Cerebellar cortex (tissue), 1 donor: ENCODE results near the gene MAP3K4.

Experiments
- DNase-seq: peaks from one replicate; pipeline ENCODE4 v3.0.0-alpha.2; 2015; ENCODE audit warnings: low spot score

MAP3K4 gene

DNA sequence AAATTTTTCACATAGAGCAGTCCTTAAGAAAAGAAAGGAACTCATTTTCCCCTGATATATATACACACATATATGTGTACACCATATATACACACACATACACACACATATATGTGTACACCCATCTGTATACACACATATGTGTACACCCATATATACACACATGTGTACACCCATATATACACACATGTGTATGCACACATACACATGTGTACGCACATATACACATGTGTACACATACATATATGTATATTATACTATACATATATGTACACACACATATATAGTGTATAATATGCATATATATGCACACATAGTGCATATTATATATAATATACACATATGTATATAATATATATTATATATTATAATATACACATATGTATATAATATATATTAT, 9.1 kb downstream of the MAP3K4 start:
- no peak for DNase-seq

DNA sequence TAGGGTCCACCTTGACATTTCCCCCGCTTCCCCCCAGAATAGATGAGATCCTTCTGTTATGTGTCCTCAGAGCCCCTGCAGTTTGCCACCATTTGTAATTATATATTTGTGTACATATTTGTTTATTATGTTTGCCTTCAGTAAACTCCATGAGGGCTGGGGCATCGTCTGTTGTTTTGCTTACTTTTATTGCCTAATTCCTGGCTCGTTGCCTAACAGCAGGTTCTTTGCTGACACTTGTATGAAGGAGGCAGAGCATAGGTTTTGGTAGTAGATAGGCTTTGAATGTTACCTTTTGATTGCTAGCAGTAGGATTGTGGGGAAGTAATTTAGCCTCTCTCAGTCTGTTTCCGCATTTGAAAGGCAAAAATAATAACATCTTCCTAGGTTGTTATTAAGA, 9.9 kb downstream of the MAP3K4 start:
- no peak for DNase-seq

DNA sequence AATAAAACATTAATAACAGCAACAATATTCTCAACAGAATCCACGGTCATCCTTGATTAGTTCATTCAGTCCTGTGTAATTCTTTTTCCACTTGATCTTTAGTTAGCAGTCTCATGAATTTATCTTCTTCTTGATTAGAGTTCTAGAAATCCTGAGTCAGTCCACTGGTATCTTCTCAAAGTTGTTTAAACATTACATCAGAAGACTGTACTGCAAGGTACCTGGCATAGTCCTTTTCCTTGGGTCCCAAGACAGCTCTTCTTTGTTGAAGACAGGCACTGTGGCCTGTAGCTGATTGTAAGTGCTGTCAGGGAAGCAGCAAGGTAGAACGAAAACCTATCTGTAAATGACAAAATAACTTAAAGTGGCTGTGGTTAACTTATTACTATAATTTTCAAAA, 11.8 kb downstream of the MAP3K4 start:
- DNase-seq: no peak

DNA sequence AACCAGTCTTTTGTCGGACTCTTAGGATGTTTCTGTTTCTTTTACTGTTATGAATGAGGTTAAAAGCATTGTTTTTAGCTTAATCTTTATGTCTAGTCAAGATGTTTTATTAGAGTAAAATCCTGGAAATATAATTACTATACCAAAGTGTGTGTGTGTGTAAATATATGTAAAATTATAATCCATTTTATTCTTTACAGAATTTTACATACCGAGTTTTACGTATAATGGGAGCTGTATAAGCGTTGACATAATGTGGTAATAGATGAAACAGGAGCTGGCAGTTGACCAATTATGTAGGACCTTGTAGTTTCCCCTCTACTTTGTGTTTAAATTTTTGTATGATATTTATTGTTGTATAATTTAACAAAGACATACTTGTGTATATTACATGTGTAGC, 16.7 kb downstream of the MAP3K4 start:
- no peak for DNase-seq

DNA sequence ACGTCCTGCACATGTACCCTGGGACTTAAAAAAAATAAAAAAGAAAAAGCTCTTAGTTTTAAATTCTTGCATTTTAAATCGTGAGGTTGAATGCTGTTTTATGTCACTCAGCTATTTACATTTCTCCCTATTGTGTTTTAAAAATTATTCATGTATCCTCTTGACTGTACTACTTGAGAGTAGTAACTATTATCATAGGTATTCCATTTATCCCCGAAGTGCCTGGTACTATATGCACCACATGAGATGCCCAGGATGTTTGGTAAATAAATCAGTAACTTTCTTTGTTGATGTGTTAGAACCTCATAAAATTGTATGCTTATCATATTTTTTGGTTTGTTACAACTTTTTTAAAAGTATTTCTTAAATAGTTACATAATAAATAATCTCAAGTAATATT, 18.4 kb downstream of the MAP3K4 start:
- DNase-seq: no peak

DNA sequence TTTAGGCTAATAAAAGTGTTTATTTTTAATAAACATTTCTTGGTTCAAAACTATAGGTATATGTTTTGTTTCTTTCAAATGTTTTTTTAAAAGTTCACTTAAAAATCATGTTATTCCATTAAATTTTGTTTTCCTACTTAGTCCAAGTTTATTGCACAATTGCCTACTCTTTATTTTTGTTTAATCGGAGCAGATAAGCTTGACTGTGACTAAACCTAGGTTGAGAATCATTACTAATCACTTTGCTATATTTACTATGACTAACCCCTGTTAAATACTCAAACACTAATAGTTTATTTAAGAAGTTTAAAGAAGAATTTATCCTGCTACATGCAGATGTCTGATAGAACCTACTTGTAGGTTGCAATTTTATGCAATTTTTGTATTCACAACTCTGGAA, 18.8 kb downstream of the MAP3K4 start:
- no peak for DNase-seq

DNA sequence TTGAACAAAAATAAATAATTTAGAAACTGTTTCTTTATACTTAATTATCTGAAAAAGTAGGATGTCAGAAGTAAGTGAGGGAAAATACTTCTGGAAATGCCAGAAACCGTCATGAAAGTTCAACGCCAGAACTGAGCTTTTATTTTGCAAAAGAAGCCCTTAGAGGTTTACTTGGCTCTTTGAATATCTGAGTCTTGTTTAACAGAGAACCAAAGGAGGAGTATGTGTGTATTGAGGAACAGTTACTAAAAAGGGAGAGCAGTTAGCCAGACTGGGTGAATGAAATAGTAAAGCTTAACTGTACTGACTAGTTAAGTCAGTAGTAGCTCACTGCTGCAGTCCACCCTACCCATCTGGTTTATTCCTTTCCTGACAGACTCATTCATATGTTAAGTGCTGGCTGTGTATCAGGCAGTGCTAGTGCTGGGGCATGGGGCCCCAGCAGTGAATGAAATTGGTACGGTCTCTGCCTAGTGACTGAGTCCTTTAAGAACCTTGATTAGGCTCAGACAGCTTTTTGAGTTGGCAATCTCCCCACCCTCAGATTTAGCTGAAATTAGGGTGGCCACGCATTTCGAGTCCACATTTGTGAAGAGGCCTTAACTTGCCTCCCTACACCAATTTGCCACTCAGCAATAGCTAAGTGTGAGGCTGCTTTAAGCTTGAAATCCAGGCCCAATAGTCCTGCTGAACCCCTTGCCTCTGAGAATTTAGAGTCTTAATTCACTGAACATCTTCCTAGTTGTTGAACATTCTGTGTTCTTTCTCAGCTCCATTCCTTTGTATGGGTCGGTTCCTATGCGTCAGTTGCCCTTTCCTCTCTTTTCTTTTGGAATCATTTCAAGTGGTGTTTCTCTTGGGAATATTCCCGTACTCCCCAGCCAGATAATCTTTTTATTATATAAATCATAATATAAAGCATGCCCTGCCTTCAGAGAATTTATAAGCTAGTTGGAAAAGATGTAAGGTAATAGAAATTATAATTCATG, 20.2 kb downstream of the MAP3K4 start:
- no peak for DNase-seq

DNA sequence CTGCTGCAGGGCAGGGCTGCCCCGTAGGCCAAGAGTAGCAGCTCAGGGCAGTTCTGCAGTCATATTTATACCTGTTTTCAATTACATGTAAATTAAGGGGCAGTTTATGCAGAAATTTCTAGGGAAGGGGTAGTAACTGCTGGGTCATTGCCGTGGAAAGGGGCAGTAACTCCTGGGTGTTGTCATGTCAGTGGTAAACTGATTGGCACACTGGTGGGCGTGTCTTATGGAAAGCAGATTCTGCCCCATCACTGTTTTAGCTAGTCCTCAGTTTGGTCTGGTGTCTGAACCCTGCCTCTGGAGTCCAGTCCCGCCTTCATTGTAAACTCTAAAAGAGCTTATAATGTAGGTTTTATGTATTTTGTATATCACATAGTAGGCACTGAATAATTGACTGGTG, 22.1 kb downstream of the MAP3K4 start:
- no peak for DNase-seq

DNA sequence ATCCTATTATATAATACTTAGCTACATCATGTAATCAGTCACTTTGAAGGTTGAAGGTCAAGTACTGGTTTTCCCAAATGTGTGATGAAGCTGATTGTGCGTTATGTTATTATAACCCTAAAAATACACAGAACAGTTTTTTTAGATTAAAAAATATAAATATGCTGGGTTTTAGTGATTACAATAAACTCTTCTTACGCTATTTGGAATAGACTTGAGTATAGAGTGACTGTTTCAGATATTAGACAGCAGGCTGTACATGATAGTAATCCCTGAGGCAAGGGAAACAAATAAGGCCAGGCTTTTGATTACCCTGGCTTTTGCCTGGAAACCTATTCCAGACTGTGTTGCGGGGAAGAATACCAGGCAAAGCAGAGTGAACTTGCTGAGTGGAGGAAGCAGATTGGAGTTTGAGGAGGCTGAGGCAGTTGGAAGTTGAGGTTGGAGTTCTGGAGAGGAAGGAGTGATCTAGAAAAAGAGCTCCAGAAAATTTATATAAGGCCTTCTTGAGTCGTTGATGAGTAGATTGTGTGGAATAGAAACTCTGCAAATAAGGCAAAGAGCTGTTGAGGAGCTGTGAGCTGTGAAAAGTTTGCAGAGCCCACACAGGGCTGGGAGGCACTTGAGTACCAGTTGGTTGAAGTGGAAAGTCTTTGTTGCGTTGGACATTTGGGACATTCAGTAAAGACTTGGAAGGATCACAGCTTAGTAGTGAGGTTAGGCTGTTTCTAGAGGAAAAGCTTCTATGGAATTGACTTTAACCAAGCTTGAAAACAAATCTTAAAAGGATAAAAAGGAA, 26.4 kb downstream of the MAP3K4 start:
- no peak for DNase-seq

DNA sequence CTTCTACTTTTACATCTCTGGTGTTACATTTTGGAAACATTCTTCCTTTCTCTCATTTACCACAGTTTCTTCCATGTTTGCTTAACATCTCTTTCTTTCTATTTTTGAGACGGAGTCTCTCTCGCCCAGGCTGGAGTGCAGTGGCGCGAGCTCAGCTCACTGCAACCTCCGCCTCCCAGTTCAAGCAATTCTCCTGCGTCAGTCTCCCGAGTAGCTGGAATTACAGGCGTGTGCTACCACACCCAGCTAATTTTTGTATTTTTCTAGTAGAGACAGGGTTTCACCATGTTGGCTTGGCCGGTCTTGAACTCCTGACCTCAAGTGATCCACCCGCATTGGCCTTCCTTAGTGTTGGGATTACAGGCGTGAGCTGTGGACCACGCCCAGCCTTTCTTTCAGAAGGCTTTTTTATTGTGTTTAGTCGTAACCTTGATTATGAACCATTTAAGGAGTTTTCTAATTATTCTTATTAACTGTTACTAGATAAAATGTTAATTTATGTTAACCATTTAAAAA, 27.8 kb downstream of the MAP3K4 start:
- DNase-seq: no peak

DNA sequence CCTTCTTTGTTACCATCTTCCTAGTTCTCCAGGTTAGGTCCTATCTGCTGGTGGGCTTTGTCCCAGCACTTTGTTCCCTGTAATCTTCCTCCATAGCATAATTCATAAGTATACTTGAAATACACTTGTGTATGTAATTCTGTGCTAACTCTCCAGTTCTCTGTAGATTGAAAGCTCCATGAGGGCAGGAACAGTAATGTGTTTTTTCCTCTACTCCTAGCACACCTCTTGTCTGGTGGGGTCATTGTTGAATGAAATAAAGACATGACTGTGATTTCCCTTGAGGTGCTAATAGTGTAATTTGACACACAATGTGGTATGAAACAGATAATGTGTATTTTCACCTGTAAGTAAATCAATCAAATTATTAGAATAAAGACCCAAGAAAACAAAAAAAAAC, 30.0 kb downstream of the MAP3K4 start:
- no peak for DNase-seq

DNA sequence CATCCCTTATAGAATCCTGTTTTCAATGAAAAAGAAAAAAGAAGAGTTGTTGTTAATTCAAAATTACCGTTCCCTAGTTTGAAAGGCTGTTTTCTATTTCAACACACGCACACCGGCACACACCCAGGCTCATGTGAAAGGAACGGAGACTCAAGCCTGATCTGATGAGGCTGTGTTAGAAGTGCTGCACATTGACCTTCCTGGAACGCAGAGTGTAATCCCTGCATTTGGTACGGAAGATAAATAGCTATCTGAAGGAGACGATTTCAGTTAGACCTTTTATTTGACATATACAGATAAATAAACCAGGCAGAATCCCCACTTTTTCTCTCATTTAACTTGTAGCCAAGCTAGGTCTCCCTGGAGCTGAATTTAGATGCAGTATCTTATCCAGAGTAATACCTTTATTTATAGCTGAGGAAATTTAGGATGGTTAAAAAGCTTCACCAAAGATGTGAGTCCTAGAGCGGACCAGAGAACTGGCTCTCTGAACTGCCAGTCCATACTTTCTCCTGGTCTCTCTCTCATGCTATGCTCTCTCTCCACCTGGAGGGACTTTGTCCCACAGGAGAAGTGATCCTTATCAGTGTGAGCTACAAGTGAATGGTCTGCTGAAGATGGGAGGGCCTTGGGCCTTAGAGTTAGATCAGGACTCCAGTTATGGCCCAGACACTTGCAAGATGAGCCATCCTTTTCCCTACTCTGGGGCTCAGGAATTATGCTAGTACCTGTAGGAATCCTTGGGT, 30.6 kb downstream of the MAP3K4 start:
- DNase-seq: no peak

DNA sequence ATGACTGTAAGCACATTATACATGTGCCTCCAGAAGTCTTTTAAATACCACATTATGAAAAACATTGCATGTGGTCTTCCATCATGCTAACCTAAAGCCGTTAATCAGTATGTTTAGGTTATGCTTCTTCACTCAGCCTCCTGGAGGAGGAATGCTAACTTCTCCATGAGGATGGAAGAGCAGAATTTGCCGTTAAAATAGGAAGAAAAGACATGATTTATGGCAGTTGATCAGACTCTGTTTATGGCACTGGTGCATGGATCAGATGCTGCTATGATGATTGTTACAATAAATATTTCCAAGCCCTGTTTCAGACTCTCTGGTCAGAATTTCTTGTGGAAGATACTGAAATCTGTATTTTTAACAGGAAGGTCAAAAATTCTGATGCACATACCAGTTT, 31.7 kb downstream of the MAP3K4 start:
- no peak for DNase-seq

DNA sequence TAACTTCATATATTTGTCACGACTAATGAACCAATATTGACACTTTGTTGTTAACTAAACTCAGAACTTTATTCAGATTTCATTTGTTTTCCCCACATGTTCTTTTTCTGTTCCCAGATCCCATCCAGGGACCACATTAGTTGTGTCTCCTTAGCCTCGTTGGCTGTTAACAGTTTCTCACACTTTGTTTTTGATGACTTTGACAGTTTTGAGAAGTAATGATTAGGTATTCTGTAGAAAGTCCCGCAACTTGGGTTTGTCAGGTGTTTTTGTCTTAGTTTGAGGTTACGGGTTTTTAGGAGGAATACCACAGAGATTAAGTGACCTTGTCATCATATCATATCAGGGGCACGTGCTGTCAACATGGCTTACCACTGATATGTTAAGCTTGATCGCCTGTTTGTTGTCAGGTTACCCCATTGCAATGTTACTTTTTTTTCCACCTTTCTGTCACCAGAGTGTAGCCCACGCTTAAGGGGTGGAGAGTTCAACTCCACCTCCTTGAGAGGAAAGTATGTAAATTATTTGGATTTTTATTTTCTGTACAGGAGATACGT, 32.9 kb downstream of the MAP3K4 start:
- no peak for DNase-seq

DNA sequence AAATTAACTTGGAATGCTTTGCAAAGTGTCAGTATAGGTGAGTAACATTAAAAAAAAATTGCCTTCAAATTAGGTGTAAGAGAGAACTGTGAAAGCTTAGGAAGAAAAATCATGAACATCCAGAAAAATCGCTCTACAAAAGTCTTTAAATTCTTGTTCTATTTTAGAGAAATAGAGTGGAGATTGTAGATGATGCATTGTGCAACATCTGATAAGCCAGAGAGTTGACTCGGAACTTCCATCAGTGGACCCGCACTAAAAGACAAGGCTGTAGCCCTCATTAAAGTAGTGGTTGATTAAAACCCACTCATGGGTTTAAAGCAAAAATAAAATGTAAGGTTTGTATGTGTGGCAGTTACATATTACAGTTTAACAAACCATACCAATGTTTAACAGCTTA, 35.8 kb downstream of the MAP3K4 start:
- DNase-seq: no peak

DNA sequence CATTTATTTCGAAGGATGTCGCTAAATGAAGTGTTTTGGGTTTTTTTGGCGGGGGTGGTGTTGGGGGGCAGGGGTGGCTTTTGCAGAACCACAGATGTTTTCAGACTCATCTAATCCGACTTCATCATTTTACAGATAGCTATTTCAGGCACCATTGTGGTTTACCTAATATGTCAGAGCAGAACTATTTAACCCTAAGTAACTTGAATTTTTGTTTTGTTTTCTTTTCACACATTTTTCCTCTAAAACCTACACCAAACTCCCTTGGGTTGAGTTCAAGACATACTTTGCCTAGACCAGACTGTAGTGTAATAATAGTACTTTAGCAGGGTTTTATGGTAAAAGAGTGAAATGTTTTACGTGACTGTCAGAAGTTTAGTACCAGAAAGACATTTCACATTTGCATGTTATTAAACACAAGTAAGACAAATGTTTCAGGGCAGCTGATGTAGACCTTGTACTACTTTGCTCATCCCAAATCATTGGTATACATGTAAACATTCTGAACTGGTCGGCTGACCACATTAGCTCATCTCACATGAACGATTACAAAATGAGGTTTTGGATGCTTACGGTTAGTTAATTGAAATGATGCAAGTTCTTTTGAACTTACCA, 37.7 kb downstream of the MAP3K4 start:
- DNase-seq: no peak

DNA sequence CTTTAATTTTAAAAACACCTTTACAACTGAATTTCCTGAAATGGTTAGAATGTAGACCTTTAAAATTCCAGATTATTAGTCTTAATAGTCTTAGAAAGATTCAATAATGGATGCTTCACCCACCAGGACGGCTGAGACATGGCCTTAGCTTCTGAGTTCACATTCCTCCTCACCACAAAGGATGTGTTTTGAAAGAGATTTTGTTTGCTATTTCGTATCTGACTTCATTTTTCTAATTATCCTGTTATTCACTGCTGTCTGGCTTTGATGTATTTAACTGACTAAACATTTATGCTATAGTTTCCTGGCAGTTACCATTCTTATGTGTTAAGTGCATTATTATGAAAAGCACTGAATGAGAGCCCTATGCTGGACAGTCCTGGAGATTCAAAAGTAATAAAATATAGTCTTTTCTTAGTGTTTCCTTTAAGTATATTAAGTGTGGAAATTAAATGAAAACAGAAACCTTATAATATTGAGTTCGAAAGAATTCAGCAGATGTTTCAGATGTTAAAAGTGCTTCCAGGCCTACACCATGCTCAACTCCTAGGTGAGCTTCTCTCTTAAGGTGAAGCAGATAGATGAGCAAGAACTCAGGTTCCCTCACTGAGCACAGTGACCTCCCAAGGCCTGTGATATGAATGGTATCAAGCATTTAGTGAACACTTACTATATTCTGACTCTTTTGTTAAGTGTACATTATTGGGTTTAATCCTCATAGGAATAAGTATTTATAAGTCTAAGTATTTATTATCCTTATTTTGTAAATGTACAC, 40.3 kb downstream of the MAP3K4 start:
- DNase-seq: no peak

DNA sequence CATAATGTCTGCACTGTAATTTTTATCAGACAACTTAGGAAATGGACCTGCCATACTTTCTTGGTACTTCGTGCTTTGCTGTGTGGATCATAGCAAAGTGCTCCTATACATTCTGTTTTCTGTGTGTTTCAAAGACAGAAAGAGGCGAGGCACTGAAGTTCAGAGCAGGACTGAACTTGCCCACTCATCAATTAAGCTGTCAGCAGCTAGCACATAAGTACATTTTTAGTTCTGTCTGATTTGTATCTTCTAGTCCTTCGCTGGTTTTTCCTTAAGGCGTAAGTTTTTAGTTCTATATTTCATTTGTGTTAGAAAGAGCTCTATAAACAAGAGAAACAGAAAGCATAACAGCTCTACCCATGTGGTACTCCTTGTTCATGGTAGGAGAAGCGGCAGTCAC, 42.1 kb downstream of the MAP3K4 start:
- no peak for DNase-seq

DNA sequence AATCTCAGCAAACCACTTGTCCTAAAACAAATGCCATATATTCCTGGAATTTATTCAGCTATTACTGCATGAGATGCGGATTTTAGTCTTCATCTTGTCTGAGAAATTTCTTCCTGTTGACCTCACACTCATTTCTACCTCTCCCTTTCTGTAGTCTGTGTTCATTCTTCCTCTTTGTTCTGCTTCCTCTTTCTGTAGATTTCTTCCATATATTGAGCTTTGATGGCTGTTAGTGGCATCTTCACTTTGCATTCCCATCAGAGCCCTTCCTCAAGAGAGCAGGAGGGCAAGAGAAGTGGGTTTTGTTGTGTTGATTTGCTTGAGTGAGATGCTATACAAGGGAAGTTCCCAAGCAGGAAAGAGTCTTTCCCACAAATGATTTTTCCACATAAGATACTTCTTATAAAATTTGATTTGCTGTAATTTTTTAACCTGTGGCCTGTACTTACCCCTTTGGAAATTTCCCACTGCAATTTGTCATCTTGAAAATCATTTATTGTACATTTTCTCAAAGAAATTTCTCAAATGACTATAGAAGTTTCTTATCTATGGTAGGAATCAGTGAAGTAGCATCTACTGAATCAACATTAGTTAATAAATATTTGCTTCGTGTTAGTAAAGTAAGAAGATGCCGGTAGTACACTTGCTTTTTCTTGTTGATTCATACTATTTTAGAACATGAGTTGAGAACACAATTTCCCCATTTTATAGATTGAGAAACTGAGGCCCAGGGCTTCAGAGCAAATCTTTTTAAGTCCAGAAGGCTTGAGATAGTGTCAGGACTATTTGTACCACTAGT, 43.8 kb downstream of the MAP3K4 start:
- DNase-seq: no peak

DNA sequence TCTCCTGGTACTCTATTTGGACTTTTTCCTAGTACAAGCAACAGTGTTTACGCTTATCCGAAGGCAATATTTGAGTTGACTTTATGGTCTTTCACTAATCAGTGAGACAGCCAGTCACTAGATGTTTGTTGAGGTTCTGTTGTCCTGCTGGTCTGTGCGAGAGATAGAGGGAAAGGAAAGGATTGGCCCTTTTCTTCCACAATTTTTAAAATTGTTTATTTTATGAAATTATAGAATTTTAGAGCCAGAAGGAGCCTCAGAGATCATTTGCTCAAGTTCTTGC, 44.4 kb downstream of the MAP3K4 start:
- DNase-seq: no peak
